Suprapubic skin (tissue), 4 donors: Measurements from ENCODE around the gene PANX2. TPM values are rescaled to one million over a fixed set of nuclear protein-coding genes. Genes with fewer than 3 reads are reported as not detected.

Source experiments
- DNase-seq, 2 donors: peaks; one replicate each; pipeline ENCODE4 v3.0.0-alpha.2; 2019; ENCODE audit warnings: low spot score in 2 of 2
- H3K27ac ChIP-seq: fragments of 200-600 bp; sonication (generic); one replicate; pipeline ENCODE4 v1.5.1; 2019
- H3K27me3 ChIP-seq: fragments of 200-600 bp; sonication (generic); one replicate; pipeline ENCODE4 v1.5.1; 2019
- H3K36me3 ChIP-seq: fragments of 200-600 bp; sonication (generic); one replicate; pipeline ENCODE4 v1.5.1; 2019
- H3K4me1 ChIP-seq: fragments of 200-600 bp; sonication (generic); one replicate; pipeline ENCODE4 v1.5.1; 2019
- H3K4me3 ChIP-seq: fragments of 200-600 bp; sonication (generic); one replicate; pipeline ENCODE4 v1.5.1; 2019; ENCODE audit warnings: mild to moderate bottlenecking
- H3K9me3 ChIP-seq: fragments of 200-600 bp; sonication (generic); one replicate; pipeline ENCODE4 v1.5.1; 2019
- CTCF ChIP-seq, 2 donors: fragments of 200-600 bp in 1 of 2; fragments of 450-650 bp in 1 of 2; sonication (generic) in 1 of 2; IDR thresholded peaks; one replicate each; pipeline ENCODE4 v1.5.1; 2016 to 2019; ENCODE audit warnings: antibody characterized with exemption in 2 of 2, mild to moderate bottlenecking in 1 of 2, moderate library complexity in 1 of 2
- EP300 ChIP-seq: sonication (generic); formaldehyde crosslinking; IDR thresholded peaks from one replicate; pipeline ENCODE4 v1.6.1; 2017; ENCODE audit warnings: antibody characterized with exemption
- POLR2A ChIP-seq, 2 donors: fragments of 450-650 bp; IDR thresholded peaks; one replicate each; pipeline ENCODE4 v1.6.1; 2017; ENCODE audit warnings: antibody characterized with exemption in 2 of 2, mild to moderate bottlenecking in 2 of 2, moderate library complexity in 2 of 2
- POLR2AphosphoS5 ChIP-seq, 3 donors: sonication (generic); formaldehyde crosslinking; IDR thresholded peaks; one replicate each; pipeline ENCODE4 v1.6.1; 2017; ENCODE audit warnings: antibody characterized with exemption in 3 of 3
- WGBS: methylation state at CpG from one replicate; pipeline ENCODE4 v1.1.5; 2018; 5-methylcytosine and 5-hydroxymethylcytosine counted together
- total RNA-seq, 4 donors: library from RNA; depleted of rRNA; stranded (reverse); fragments of >200 nt; gene quantifications; one replicate each; pipeline ENCODE4 v1.1.0, GENCODE V29; 2016

PANX2 gene
- total RNA-seq, 4 donors from 2014 or later: 1.2 to 2.8 (median 2.2) TPM

DNA sequence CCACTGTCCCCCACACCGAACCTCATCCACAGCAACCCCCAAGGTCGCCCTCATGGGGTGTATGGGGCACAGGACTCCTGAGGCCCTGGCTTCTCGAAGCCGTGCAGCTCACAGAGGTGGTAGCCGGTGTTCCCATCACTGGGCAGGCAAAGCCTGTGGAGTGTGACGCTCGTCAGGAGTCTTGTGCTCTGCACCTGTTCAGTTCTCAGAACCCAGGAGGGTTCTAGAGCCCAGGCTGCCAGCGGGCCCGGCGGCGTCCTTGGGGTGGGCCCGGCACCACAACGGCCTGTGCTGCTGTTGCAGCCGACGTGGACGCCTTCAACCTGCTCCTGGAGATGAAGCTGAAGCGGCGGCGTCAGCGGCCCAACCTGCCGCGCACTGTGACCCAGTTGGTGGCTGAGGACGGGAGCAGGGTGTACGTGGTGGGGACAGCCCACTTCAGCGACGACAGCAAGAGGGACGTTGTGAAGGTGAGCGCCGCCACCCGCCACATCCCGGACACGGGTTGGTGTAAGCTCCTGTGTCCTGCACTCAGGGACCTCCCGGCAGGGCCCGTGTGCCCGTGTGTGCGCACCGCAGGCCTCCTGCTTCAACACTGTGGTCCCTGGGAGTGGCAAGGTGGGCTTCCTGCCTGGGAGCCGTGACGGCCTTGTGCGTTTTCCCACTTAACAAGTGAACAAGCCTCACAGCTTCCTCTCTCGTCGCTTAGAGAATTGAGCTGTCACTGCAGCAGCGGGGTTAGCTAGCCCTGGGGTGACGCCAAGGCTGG, 23.7 kb downstream of the PANX2 start:
- peaks cover 42% of the 10 kb centered on the region for H3K36me3 ChIP-seq

GRCh38 chr22:50196256-50196655, 25.7 kb downstream of the PANX2 start:
- no peak for TF ChIP-seq EP300
- TF ChIP-seq POLR2AphosphoS5 (IDR thresholded peaks at IDR 0.05): no peak
- no peak for TF ChIP-seq POLR2A (IDR thresholded peaks at IDR 0.05)
- TF ChIP-seq CTCF (IDR thresholded peaks at IDR 0.05): no peak
- DNase-seq: no peak
- Histone ChIP-seq H3K36me3 (peaks cover 42% of the 10 kb centered on the region), H3K27ac (no peak overlapping the region), H3K4me1 (peaks cover 27% of the 10 kb centered on the region), H3K27me3 (no peaks in the 10 kb centered on the region), H3K9me3 (no peaks in the 10 kb centered on the region), H3K4me3 (no peak overlapping the region)
- 100% methylated on average over 2 of the region's 18 CpGs for WGBS

More for the DNA sequence above, 23.7 kb downstream of the PANX2 start:
- DNase-seq: no peak
- Histone ChIP-seq H3K9me3 (no peaks in the 10 kb centered on the region), H3K4me1 (peaks cover 37% of the 10 kb centered on the region), H3K4me3 (no peak overlapping the region), H3K27ac (no peak overlapping the region), H3K27me3 (no peaks in the 10 kb centered on the region)
- no peak for TF ChIP-seq POLR2AphosphoS5 (IDR thresholded peaks at IDR 0.05)
- TF ChIP-seq POLR2A (IDR thresholded peaks at IDR 0.05): no peak
- no peak for TF ChIP-seq CTCF (IDR thresholded peaks at IDR 0.05)
- TF ChIP-seq EP300: no peak
- WGBS: 95% methylated on average over 19 of the region's 44 CpGs

DNA sequence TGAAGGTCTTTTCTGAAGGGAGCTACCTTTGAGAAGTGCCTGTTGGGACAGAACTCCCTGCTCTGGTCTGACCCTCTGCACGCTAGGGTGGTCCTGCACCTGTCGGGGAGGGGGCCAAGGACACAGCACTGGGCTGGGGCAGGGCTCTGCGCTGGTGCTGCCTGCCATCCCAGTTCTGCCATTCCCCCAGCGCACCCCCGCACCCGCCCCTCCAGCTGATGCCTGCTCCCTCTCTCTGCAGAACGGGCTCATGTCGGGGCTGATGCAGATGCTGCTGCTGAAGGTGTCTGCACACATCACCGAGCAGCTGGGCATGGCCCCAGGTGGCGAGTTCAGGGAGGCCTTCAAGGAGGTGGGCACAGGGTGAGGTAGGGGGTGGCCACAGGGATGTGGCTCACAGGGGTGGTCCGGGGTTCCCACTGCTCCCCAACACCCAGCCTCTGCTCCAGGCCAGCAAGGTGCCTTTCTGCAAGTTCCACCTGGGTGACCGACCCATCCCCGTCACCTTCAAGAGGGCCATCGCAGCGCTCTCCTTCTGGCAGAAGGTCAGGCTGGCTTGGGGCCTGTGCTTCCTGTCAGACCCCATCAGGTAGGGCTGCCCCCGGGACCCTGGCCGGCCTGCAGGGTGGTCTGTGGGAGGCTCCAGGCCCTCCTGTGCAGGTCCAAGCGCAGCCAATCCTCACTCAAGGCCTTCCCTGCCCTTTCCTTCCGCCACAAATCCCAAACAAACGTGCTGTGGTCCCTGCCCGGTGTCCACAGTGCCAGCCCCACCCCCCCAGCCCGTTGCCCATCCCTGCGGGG, 26.7 kb downstream of the PANX2 start:
- peaks cover 42% of the 10 kb centered on the region for H3K36me3 ChIP-seq
- 88% methylated on average over 18 of the region's 23 CpGs for WGBS
- H3K27ac ChIP-seq: no peak overlapping the region
- H3K4me3 ChIP-seq: no peak overlapping the region
- H3K9me3 ChIP-seq: no peaks in the 10 kb centered on the region
- H3K4me1 ChIP-seq: peaks cover 28% of the 10 kb centered on the region
- no peaks in the 10 kb centered on the region for H3K27me3 ChIP-seq
- TF ChIP-seq POLR2AphosphoS5 (IDR thresholded peaks at IDR 0.05) (no peak), EP300 (no peak), CTCF (IDR thresholded peaks at IDR 0.05) (no peak), POLR2A (IDR thresholded peaks at IDR 0.05) (no peak)
- DNase-seq: no peak

GRCh38 chr22:50197856-50198623, 27.5 kb downstream of the PANX2 start:
- Histone ChIP-seq H3K4me3 (no peak overlapping the region), H3K27ac (no peak overlapping the region), H3K9me3 (no peaks in the 10 kb centered on the region), H3K4me1 (peaks cover 26% of the 10 kb centered on the region), H3K27me3 (no peaks in the 10 kb centered on the region), H3K36me3 (peaks cover 42% of the 10 kb centered on the region)
- 96% methylated on average over 30 of the region's 61 CpGs for WGBS
- DNase-seq: no peak
- TF ChIP-seq POLR2A (IDR thresholded peaks at IDR 0.05): no peak
- TF ChIP-seq CTCF (IDR thresholded peaks at IDR 0.05): no peak
- no peak for TF ChIP-seq EP300
- TF ChIP-seq POLR2AphosphoS5 (IDR thresholded peaks at IDR 0.05): no peak
